ENCODE data around the gene ZNF778.

The ZNF778 gene

DNA sequence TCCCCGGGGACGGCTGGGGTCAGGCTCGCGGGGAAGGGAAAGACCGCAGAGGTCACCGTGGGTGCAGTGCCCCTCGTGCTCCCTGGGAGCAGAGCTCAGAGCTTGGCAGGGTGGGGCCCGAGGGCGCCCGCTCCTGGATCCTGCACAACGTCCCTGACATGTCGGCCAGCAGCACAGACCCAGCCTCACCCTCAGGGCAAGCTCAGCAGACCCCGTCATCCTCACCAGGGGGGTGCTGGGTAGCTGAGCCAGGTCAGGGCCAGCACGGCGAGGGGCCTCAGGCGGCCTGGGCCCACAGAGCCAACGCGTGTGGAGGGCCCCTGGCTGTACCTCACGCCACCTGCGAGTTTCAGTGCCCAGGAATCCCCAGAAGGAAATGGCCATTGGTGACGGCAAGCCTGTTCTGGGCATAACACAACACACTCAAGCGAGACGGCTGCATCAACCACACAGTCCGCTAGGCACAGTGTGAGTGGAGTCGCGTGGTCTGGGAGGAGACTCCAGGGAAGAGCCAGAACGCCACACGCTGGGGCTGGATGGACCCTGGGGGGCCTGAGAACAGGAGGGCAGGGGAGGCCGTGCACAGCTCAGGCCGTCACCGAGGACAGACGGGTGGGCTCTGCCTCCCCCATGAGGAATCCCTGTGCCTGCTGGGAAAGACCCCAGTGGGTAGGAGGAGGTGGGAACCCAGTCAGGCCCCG lies 60.3 kb downstream of the ZNF778 start:
- DNase-seq (ENCODE audit: low read depth) = no peak

DNA sequence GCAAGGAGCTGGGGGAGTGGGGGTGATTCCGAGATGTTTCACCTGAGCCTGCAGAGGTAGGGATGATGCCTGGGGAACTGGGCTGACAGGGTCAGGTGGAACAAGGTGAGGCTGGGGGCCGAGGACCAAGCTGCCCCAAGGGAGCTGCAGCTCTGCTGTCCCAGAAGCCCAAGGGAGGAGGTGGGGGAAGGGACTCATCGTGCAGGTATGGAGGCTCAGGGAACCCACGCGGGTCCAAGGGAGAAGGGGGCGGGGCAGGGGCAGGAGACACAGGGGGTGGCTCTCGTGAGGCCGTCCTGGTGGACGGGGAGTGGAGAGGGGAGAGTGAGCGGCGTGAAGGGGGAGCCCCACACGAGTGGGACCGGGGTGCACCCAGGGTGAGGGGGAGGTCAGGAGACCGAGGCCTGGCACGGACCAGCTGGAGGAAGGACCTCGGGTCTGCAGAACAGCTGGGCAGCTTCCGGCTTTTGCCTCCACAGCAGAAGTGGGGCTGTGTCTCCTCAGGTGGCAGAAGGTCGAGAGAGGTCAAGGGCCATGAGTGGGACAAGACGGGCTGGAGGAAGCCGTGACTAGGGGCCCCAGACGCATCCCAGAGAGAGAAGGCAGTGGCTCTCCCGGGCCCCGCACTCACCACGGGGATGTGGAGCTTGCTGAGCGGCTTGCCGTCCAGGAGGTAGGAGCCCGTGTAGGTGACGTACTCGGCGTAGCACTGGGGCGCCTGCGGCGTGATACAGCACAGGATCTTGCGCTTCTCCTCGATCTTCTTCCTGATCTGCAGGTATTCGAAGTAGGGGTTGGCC lies 61.1 kb downstream of the ZNF778 start:
- no peak for DNase-seq (ENCODE audit: low read depth)

DNA sequence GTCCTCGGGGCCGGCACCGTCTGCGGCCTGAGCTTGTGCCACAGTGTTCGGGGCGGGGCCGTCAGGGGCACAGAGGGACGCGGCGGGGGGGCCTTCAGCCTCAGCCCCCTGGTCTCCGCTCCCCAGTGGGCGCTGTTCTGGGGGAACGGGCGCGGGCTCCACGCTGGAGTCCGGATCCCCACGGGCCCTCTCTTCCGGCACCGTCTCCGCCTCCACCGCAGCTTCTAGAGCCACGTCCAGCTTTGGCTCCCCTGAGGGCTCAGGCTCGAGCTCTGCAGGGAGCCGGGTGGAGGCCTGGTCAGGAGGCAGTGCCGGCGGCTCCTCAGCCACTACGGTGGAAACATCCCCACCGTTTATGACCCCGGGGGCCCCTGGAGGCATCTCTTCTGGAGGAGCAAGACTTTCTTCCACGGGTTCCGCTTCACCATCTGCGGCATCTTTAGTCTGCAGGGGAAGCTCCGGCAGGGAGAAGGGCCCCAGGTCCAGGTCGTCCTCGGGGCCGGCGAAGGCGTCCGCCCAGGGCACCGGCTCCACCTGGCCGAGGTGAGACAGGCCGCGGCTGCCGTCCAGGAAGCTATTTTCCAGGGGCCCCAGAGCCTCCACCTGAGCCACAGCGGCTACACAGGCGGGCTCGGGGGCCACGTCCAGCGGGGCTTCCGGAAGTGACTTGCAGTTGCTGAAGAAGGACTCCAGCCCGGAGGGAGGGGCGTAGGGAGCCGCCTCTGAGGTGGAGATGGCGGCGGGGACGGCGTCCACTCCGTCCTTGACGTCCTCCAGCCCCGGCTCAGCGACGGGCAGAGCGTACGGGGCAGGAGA lies 62.4 kb downstream of the ZNF778 start:
- DNase-seq (ENCODE audit: low read depth) = no peak

DNA sequence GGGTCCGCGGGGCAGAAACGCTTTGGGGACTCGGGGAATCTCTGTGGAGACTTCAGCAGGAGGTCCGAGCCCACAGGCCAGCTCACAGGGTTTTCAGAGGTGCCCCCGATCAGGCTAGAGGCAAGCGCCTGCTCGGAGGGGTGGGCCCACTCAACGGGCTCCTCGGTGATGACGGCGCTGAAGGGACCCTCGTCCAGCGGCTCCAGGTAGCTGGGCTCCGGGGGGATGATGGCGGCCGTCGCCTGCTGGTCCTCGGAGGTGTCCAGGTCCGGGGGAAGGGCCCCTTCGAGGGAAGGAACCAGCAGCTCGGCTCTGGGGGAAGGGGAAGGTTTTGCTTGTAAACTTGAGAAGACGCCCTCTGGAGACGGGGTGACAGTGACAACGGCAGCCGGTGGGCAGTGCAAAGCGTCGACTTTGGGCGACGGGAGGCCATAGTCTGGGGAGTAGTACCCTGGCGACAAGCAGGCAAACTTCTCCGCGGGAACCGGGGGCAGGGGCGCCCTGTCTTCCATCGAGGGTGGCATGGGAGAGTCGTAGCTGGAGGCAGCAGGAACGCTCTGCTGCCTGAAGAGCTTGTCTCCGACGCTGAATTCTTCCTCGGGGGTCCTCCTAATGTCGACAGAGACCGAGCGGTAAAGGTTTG lies 63.2 kb downstream of the ZNF778 start:
- DNase-seq (ENCODE audit: low read depth) = no peak

DNA sequence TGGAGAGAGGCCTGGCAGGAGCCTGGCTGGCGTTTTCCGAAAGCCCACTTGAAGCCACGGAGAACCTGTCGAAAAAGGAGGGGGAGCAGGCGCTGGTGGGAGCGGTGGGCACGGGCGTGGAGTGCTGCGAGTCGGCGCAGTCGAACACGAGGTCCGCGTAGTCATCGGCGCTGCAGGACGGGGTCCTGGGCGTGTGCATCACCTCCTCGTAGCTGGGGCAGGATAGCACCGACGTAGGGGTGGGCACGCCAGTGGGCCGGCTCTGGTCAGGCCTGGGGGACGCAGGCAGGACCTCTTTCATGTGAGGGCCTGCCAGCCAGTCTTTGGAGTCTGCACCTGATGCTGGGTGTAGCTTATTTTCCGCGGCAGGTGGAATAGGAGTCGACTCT lies 63.7 kb downstream of the ZNF778 start:
- no peak for DNase-seq (ENCODE audit: low read depth)

DNA sequence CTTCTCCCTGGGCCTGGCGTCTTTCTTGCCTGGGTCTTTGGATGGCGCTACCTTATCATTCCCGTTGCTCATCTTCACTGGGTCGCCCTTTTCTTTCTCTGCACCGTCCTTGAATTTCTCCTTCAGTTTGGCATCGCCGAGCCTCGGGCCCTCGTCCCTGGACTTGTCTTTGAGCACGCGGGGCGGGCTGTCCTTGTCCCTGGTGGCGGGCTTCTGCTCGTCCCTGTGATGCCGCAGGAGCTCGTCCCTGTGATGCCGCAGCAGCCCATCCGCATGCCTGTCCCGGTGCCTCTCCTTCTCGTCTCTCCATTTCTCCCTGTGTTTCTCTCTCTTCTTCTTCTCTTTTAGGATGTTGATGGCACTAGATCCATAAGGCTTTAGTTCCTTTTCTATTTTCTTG lies 64.3 kb downstream of the ZNF778 start:
- no peak for DNase-seq (ENCODE audit: low read depth)

DNA sequence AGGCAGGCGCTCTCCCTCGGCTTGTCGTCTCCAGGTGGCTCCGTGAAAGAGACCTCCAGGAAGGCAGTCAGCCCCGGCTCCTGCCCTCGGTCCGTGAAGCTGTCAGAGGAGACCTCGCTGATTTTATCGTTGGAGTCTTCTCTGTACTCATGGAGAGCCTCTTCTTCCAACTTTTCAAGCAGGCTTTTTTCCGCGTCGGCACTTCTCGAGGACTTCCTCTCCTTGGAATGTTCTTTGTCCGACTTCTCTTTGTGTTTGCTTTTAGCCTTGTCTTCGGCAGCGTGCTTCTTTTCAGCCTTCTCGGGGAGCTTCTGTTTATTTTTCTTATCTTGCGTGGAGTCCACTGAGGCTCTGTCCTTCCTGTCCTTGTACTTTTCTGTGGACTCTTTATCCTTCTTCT lies 65.0 kb downstream of the ZNF778 start:
- no peak for DNase-seq (ENCODE audit: low read depth)

DNA sequence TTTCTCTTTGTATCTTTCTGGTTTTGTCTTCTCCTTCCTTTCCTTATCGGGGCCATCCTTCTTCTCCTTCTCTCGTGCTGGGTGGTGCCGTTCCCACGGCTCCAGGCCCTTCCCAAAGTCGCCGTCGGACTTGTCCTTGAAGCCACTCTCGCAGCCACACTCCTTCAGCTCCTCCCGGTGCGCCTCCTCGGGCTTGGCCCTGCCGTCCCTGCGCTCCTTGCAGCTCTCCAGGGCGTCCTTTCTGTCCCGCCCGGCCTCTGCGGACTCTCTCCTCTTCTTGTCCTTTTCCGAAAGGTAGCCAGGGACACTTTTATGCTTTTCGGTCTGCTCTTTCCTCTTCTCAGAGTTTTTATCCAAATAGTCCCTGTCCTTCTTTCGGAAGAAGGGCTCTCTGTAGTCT lies 65.9 kb downstream of the ZNF778 start:
- no peak for DNase-seq (ENCODE audit: low read depth)

DNA sequence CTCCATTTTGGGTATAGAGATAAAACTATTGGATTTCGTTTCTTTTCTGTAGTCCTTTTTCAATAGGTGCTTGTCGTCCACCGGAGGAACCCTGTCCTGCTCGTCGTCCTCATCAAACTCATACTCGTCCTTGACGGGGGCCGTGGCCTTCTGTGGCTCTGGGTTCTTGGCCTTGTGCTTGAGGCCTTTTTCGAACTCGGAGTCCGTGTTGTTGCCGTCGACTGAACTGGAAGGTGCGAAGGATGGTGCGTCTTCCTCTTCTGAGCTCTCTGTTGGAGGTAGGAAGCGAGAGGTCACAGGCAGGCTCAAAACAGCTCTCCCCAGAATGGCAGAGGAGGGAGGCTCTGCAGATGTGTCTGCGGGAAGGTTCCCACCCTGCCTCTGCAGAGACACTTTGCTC lies 67.9 kb downstream of the ZNF778 start:
- DNase-seq (ENCODE audit: low read depth) = no peak

DNA sequence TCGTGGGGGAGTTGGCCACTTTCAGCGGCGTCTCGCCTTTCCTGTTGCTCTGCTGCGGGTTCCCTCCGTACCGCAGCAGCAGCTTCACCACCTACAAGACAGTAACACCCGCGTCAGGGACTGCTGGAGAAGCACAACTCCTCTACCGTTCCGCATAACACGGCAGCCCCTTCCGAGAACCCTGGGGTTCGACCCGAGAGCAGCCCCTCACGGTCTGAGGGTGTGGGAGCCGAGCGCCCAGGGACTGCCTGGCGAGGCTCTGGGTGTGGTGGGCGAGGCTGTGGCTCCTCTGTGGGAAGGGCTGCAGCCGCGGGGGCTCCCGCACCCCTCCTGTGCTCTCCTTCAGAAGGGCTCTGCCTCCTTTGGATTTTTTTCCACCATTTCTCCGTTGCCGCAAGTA lies 68.6 kb downstream of the ZNF778 start:
- no peak for DNase-seq (ENCODE audit: low read depth)

Measured in stromal cell of bone marrow (primary cell).